Panc1 (cell line): ENCODE data around the gene ZNF512. TPM values are rescaled to one million over a fixed set of nuclear protein-coding genes. Genes with fewer than 3 reads are reported as not detected.

Experiments
- ATAC-seq: fragments of 200-7000 bp; cut with Tn5 transposase; 2 replicates; pipeline ENCODE4 v1.9.1; 2020; ENCODE audit warnings: mild to moderate bottlenecking, moderate library complexity
- BruUV-seq: library from RNA; stranded (reverse); fragments of 400-500 nt; replicated peaks from 2 replicates; lab custom pipeline; 2021; lab: Mats Ljungman, UMichigan
- CTCF ChIA-PET: fragments of 300-600 bp; sonication (Branson Sonifier 250); formaldehyde crosslinking; loops from one replicate; lab custom pipeline; 2022; ENCODE audit warnings: antibody characterized with exemption; lab: Charles Lee
- POLR2A ChIA-PET: fragments of 300-600 bp; sonication (Branson Sonifier 250); formaldehyde crosslinking; loops from one replicate; lab custom pipeline; 2022; ENCODE audit warnings: antibody characterized with exemption; lab: Charles Lee
- DNase-seq: peaks from one replicate; pipeline ENCODE4 v3.0.0-alpha.2; 2010; ENCODE audit warnings: low read depth, low spot score
- H3K27ac ChIP-seq: 2 replicates; pipeline ENCODE4 v1.5.1; 2011; ENCODE audit warnings: mild to moderate bottlenecking, low read length, inconsistent platforms
- H3K27me3 ChIP-seq: fragments of 200-500 bp; sonication (Bioruptor generic); 2 replicates; pipeline ENCODE4 v1.6.0; 2014; ENCODE audit warnings: low read length, inconsistent platforms; ENCODE audit not compliant: control insufficient read depth, insufficient read depth
- H3K36me3 ChIP-seq: fragments of 200-500 bp; sonication (Bioruptor generic); 2 replicates; pipeline ENCODE4 v1.5.1; 2014; ENCODE audit warnings: inconsistent platforms, mild to moderate bottlenecking, low read length, moderate library complexity; ENCODE audit not compliant: control insufficient read depth, insufficient read depth
- H3K4me1 ChIP-seq: 2 replicates; pipeline ENCODE4 v1.5.1; 2011; ENCODE audit warnings: inconsistent platforms, mild to moderate bottlenecking, low read length, moderate library complexity; ENCODE audit not compliant: control insufficient read depth, insufficient read depth
- H3K4me3 ChIP-seq, 2 experiments: 2 replicates each; pipeline ENCODE4 v1.5.1; 2011 to 2012; ENCODE audit warnings: low read depth in 2 of 2, low read length in 2 of 2, mild to moderate bottlenecking in 2 of 2, inconsistent platforms in 1 of 2, moderate library complexity in 1 of 2
- H3K9me3 ChIP-seq: fragments of 200-500 bp; sonication (Bioruptor generic); 2 replicates; pipeline ENCODE4 v1.5.1; 2014; ENCODE audit warnings: low read depth, mild to moderate bottlenecking, inconsistent platforms, low read length, moderate library complexity; ENCODE audit not compliant: control insufficient read depth, insufficient read depth
- POLR2AphosphoS5 ChIP-seq: IDR thresholded peaks from 2 replicates; pipeline ENCODE4 v1.6.1; 2012; ENCODE audit warnings: mild to moderate bottlenecking, low read depth, low read length, moderate library complexity
- REST ChIP-seq, 2 experiments: IDR thresholded peaks; 2 replicates each; pipeline ENCODE4 v1.6.1; 2011 to 2012; ENCODE audit warnings: low read depth in 2 of 2, control low read depth in 1 of 2, low read length in 1 of 2, mild to moderate bottlenecking in 1 of 2, moderate library complexity in 1 of 2; ENCODE audit not compliant: insufficient read depth in 1 of 2
- SIN3A ChIP-seq: IDR thresholded peaks from 2 replicates; pipeline ENCODE4 v1.6.1; 2012; ENCODE audit warnings: low read depth, mild to moderate bottlenecking, low read length, moderate library complexity, borderline replicate concordance; ENCODE audit not compliant: insufficient read depth
- TCF7L2 ChIP-seq: IDR thresholded peaks from 2 replicates; pipeline ENCODE4 v1.6.1; 2011; ENCODE audit warnings: mild to moderate bottlenecking, low read depth, low read length, inconsistent platforms
- in situ Hi-C: cut with HindIII; loops from 2 replicates; pipeline ENCODE4 v1.10.0; 2016; ENCODE audit warnings: low sequenced_read_pairs, low pct_unique_long_range_greater_than_20kb
- intact Hi-C: fragments of 100-400 bp; cut with micrococcal nuclease; formaldehyde crosslinking; loops from one replicate; pipeline ENCODE4 v1.10.0; 2022; ENCODE audit not compliant: unreplicated experiment
- total RNA-seq: library from RNA; stranded (reverse); gene quantifications from one replicate; pipeline ENCODE4 v1.2.1, GENCODE V29; 2021; ENCODE audit not compliant: unreplicated experiment
- TF ChIP-seq, protein P1 (sequence below): fragments of 450-650 bp; IDR thresholded peaks from 2 replicates; pipeline ENCODE4 v1.5.1; 2017; ENCODE audit warnings: mild to moderate bottlenecking

The ZNF512 gene
- total RNA-seq, 1 experiment from 2014 or later: 12.8 TPM

- H3K27ac ChIP-seq: no peak overlapping the region
- no peaks in the 10 kb centered on the region for H3K27me3 ChIP-seq
- no peak for TF ChIP-seq SIN3A
- TF ChIP-seq, protein P1, sequence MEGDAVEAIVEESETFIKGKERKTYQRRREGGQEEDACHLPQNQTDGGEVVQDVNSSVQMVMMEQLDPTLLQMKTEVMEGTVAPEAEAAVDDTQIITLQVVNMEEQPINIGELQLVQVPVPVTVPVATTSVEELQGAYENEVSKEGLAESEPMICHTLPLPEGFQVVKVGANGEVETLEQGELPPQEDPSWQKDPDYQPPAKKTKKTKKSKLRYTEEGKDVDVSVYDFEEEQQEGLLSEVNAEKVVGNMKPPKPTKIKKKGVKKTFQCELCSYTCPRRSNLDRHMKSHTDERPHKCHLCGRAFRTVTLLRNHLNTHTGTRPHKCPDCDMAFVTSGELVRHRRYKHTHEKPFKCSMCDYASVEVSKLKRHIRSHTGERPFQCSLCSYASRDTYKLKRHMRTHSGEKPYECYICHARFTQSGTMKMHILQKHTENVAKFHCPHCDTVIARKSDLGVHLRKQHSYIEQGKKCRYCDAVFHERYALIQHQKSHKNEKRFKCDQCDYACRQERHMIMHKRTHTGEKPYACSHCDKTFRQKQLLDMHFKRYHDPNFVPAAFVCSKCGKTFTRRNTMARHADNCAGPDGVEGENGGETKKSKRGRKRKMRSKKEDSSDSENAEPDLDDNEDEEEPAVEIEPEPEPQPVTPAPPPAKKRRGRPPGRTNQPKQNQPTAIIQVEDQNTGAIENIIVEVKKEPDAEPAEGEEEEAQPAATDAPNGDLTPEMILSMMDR: no peak
- no peak for TF ChIP-seq REST (IDR thresholded peaks at IDR 0.05; ENCODE audit: insufficient read depth in 1 of 2, low read depth in 2 of 2, low read length in 1 of 2)
- no peak for TF ChIP-seq TCF7L2
- no peak for TF ChIP-seq POLR2AphosphoS5
- BruUV-seq: no TSS peak
- intact Hi-C loops (no loop called here), in situ Hi-C loops (no loop called here)
- no peaks in the 10 kb centered on the region for H3K4me1 ChIP-seq
- no peak overlapping the region for H3K4me3 ChIP-seq
- CTCF ChIA-PET: no interaction called here
- POLR2A ChIA-PET: no interaction called here
- no peaks in the 10 kb centered on the region for H3K36me3 ChIP-seq
- ATAC-seq (no peak), DNase-seq (no peak)
- no peaks in the 10 kb centered on the region for H3K9me3 ChIP-seq
Measured at GRCh38 chr2:27545348-27546141, 37.3 kb upstream of the ZNF512 start.

DNA sequence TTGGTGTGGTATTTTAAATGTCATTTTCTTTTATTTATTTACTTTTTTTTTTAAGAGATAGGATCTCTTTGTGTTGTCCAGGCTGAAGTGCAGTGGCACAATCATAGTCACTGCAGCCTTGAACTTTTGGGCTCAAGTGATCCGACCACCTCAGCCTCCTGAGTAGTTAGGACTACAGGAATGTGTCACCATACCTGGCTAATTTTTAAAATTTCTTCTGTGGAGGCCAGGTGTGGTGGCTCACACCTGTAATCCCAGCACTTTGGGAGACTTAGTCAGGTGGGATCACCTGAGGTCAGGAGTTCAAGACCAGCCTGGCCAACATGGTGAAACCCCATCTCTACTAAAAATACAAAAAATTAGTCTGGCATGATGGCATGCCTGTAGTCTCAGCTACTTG, 33.5 kb upstream of the ZNF512 start:
- no peak for TF ChIP-seq TCF7L2
- no peak for TF ChIP-seq SIN3A
- TF ChIP-seq REST (IDR thresholded peaks at IDR 0.05; ENCODE audit: insufficient read depth in 1 of 2, low read depth in 2 of 2, low read length in 1 of 2): no peak
- TF ChIP-seq POLR2AphosphoS5: no peak
- TF ChIP-seq, protein P1: no peak
- Histone ChIP-seq H3K9me3 (no peaks in the 10 kb centered on the region), H3K27me3 (peaks cover 5% of the 10 kb centered on the region; the same call in 1 of the 2 replicates), H3K4me3 (no peak overlapping the region), H3K36me3 (no peaks in the 10 kb centered on the region), H3K27ac (no peak overlapping the region), H3K4me1 (no peaks in the 10 kb centered on the region)
- intact Hi-C loops: no loop called here
- in situ Hi-C loops: no loop called here
- DNase-seq (no peak), ATAC-seq (no peak)
- CTCF ChIA-PET: no interaction called here
- POLR2A ChIA-PET: no interaction called here
- no TSS peak for BruUV-seq
